GM12878 (cell line): ENCODE measurements around the gene NXF3. TPM values are rescaled to one million over a fixed set of nuclear protein-coding genes. Genes with fewer than 3 reads are reported as not detected.

Source experiments
- ATAC-seq: fragments of 200-7000 bp; cut with Tn5 transposase; 3 replicates; pipeline ENCODE4 v1.9.1; 2020; ENCODE audit warnings: mild to moderate bottlenecking, moderate library complexity
- BruUV-seq: library from RNA; stranded (reverse); fragments of 400-500 nt; replicated peaks from 2 replicates; lab custom pipeline; 2021; lab: Mats Ljungman, UMichigan
- CTCF ChIA-PET: fragments of 300-600 bp; sonication (Branson Sonifier 250); formaldehyde crosslinking; extraction: SDS; loops from one replicate; lab custom pipeline; 2021; ENCODE audit warnings: inconsistent platforms; lab: Yijun Ruan, JAX
- POLR2A ChIA-PET: fragments of 350-600 bp; formaldehyde crosslinking; extraction: SDS; loops from one replicate; lab custom pipeline; 2021; ENCODE audit warnings: inconsistent platforms; lab: Charles Lee
- RAD21 ChIA-PET: fragments of 300-600 bp; sonication (Branson Sonifier 250); formaldehyde crosslinking; loops from one replicate; lab custom pipeline; 2023; ENCODE audit warnings: antibody characterized with exemption; ENCODE audit not compliant: unreplicated experiment; lab: Charles Lee
- SMC1A ChIA-PET: fragments of 300-600 bp; sonication (Branson Sonifier 250); formaldehyde crosslinking; loops from one replicate; lab custom pipeline; 2023; ENCODE audit not compliant: unreplicated experiment, uncharacterized antibody; lab: Charles Lee
- DNase-seq: peaks from one replicate; pipeline ENCODE4 v3.0.0-alpha.2; 2011; ENCODE audit warnings: low read depth, low spot score
- FAIRE-seq: peaks from 3 replicates; lab custom pipeline; 2011; peaks lifted over from hg19 to GRCh38; lab: Jason Lieb, UNC
- H2AFZ ChIP-seq: 2 replicates; pipeline ENCODE4 v1.6.0; 2011; ENCODE audit warnings: low read depth, low read length, control low read depth; ENCODE audit not compliant: control insufficient read depth
- H3K27ac ChIP-seq: 2 replicates; pipeline ENCODE4 v1.5.1; 2011; ENCODE audit warnings: control low read depth; ENCODE audit not compliant: control insufficient read depth, insufficient read depth
- H3K27me3 ChIP-seq, 2 experiments: replicated peaks in 1 of 2; 2 replicates each; pipeline versions ENCODE4 v1.6.0 to v1.6.1; 2011; ENCODE audit warnings: low read length in 1 of 2; ENCODE audit not compliant: control insufficient read depth in 2 of 2, insufficient read depth in 2 of 2
- H3K36me3 ChIP-seq, 2 experiments: 2 replicates each; pipeline ENCODE4 v1.5.1; 2011; ENCODE audit warnings: low read length in 1 of 2; ENCODE audit not compliant: control insufficient read depth in 2 of 2, insufficient read depth in 2 of 2
- H3K4me1 ChIP-seq: 2 replicates; pipeline ENCODE4 v1.6.1; 2011; ENCODE audit warnings: mild to moderate bottlenecking, low read length, moderate library complexity, mixed read lengths; ENCODE audit not compliant: control insufficient read depth, insufficient read depth
- H3K4me2 ChIP-seq: 2 replicates; pipeline ENCODE4 v1.6.0; 2011; ENCODE audit warnings: control low read depth; ENCODE audit not compliant: control insufficient read depth, insufficient read depth
- H3K4me3 ChIP-seq: fragments of 200-600 bp; sonication (generic); 2 replicates; pipeline ENCODE4 v1.5.1; 2016
- H3K79me2 ChIP-seq: 2 replicates; pipeline ENCODE4 v1.6.0; 2011; ENCODE audit warnings: low read length; ENCODE audit not compliant: control insufficient read depth, insufficient read depth
- H3K9ac ChIP-seq: 2 replicates; pipeline ENCODE4 v1.8.0; 2011; ENCODE audit warnings: low read length, control low read depth, mixed read lengths; ENCODE audit not compliant: control insufficient read depth, insufficient read depth
- H3K9me3 ChIP-seq: replicated peaks from 3 replicates; pipeline ENCODE4 v1.5.1; 2011; ENCODE audit warnings: mild to moderate bottlenecking, low read length; ENCODE audit not compliant: control insufficient read depth, insufficient read depth
- H4K20me1 ChIP-seq: 2 replicates; pipeline ENCODE4 v1.6.0; 2011; ENCODE audit not compliant: control insufficient read depth, insufficient read depth
- CBFB ChIP-seq: IDR thresholded peaks from 2 replicates; pipeline ENCODE4 v1.6.1; 2016; ENCODE audit warnings: antibody characterized with exemption, low read depth
- CEBPB ChIP-seq, 2 experiments: fragments of 150-350 bp in 1 of 2; IDR thresholded peaks; 2 replicates each; pipeline ENCODE4 v1.6.1; 2012 to 2014; ENCODE audit warnings: low read depth in 2 of 2, low read length in 2 of 2, borderline replicate concordance in 1 of 2, inconsistent platforms in 1 of 2
- EP300 ChIP-seq, 2 experiments: fragments of 150-350 bp in 1 of 2; IDR thresholded peaks; 2 replicates each; pipeline ENCODE4 v1.6.1; 2011 to 2012; ENCODE audit warnings: low read depth in 2 of 2, low read length in 2 of 2, borderline replicate concordance in 1 of 2, improper control_type of control experiment in 1 of 2, inconsistent platforms in 1 of 2; ENCODE audit not compliant: control insufficient read depth in 1 of 2
- GATAD2B ChIP-seq: fragments of 450-650 bp; conservative IDR thresholded peaks from 2 replicates; pipeline ENCODE4 v1.6.1; 2017; ENCODE audit warnings: low read depth, mild to moderate bottlenecking, moderate library complexity
- JUNB ChIP-seq: IDR thresholded peaks from 2 replicates; pipeline ENCODE4 v1.6.1; 2016; ENCODE audit warnings: antibody characterized with exemption, mild to moderate bottlenecking
- NKRF ChIP-seq: fragments of 450-650 bp; conservative IDR thresholded peaks from 2 replicates; pipeline ENCODE4 v1.6.1; 2017; ENCODE audit warnings: mild to moderate bottlenecking, moderate library complexity
- PML ChIP-seq: IDR thresholded peaks from 2 replicates; pipeline ENCODE4 v1.6.1; 2012; ENCODE audit warnings: low read length, inconsistent platforms
- SIX5 ChIP-seq: IDR thresholded peaks from 2 replicates; pipeline ENCODE4 v1.6.1; 2011; ENCODE audit warnings: mild to moderate bottlenecking, low read depth, low read length, moderate library complexity; ENCODE audit not compliant: severe bottlenecking
- USF1 ChIP-seq: IDR thresholded peaks from 2 replicates; pipeline ENCODE4 v1.6.1; 2011; ENCODE audit warnings: borderline replicate concordance, low read depth, mild to moderate bottlenecking, moderate library complexity, mixed read lengths, low read length; ENCODE audit not compliant: insufficient read depth; ENCODE audit errors: extremely low read length
- WRNIP1 ChIP-seq: IDR thresholded peaks from 2 replicates; pipeline ENCODE4 v1.6.1; 2011; ENCODE audit warnings: low read depth, low read length, improper control_type of control experiment, borderline replicate concordance
- ZSCAN29 ChIP-seq: fragments of 450-650 bp; IDR thresholded peaks from 2 replicates; pipeline ENCODE4 v1.6.1; 2017; ENCODE audit warnings: mild to moderate bottlenecking, moderate library complexity
- WGBS: methylation state at CpG from one replicate; pipeline ENCODE4 v1.1.6; 2016; ENCODE audit warnings: low lambda C conversion rate; ENCODE audit not compliant: insufficient replicate concordance, insufficient coverage; ENCODE audit errors: missing lambda C conversion rate; 5-methylcytosine and 5-hydroxymethylcytosine counted together
- in situ Hi-C: fragments of 300-500 bp; cut with MboI; formaldehyde crosslinking; loops from 9 replicates; pipeline ENCODE4 v1.14.3; 2018; ENCODE audit warnings: mixed read lengths
- intact Hi-C: fragments of 100-400 bp; cut with micrococcal nuclease; formaldehyde crosslinking; loops from one replicate; pipeline ENCODE4 v1.14.2; 2022; ENCODE audit not compliant: unreplicated experiment
- polyA plus RNA-seq, 11 experiments: library from polyadenylated mRNA; depleted of rRNA in 4 of 11; unstranded in 6 of 11; stranded (reverse) in 5 of 11; fragments of >200 nt; fragmentation: Nextera tagmentation in 4 of 11; fragmentation: Illumina TruSeq in 1 of 11; extraction: Ambion mirVana in 4 of 11; extraction: Trizol in 1 of 11; gene quantifications; 1 replicate in 1 of 11; 2 replicates in 10 of 11; pipeline versions ENCODE4 v1.2.1 to v1.2.3, GENCODE V29; 2011 to 2016; ENCODE audit warnings: inconsistent platforms in 2 of 11, missing spikeins in 2 of 11, low read depth in 1 of 11
- total RNA-seq, 4 experiments: library from RNA; depleted of rRNA in 3 of 4; stranded (reverse); fragments of >200 nt in 3 of 4; fragmentation: Illumina TruSeq in 1 of 4; extraction: Trizol in 1 of 4; gene quantifications; 2 replicates each; pipeline versions ENCODE4 v1.2.1 to v1.2.3, GENCODE V29; 2013 to 2021
- TF ChIP-seq, protein P1 (sequence below): IDR thresholded peaks from 2 replicates; pipeline ENCODE4 v1.6.1; 2011; ENCODE audit warnings: low read depth, mild to moderate bottlenecking, low read length, moderate library complexity, borderline replicate concordance; ENCODE audit errors: extremely low read depth
- TF ChIP-seq, protein P2 (sequence below): fragments of 450-650 bp; IDR thresholded peaks from 2 replicates; pipeline ENCODE4 v1.6.1; 2017; ENCODE audit warnings: mild to moderate bottlenecking, moderate library complexity

The NXF3 gene
- total and polyA plus RNA-seq, 10 of the 15 experiments (the other 5 are each of a cell fraction or from before 2014, with no cell fraction given) = 0.53 to 8.0 TPM; not detected in 8

DNA sequence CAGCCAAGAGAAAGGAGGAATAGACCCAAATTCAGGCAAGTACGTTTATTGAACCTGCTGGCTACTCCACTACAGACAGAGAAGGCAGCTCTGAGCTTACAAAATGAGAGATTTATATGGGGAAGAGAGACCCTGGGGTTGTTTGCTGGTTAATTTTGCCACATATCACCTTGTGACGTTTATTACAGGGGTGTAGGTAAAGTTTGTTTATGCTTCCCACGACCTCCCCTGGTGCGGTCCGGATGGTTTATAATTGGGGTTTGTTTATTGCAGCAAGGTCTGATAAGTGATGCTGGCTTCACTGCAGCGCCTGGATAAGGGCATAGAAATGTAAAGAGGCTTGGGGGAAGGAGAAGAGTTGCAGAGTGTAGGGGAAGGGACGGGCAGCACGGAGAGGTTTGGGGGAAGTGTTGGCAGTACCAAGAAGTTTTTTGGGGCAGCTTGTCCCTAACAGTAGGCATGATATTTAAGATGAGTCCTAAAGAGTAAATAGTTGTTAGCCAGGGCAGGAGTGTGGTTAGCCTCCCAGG lies 41.6 kb downstream of the NXF3 start:
- Histone ChIP-seq H3K27ac (no peak overlapping the region), H3K27me3 (no peaks in the 10 kb centered on the region), H3K4me2 (no peak overlapping the region), H2AFZ (no peak overlapping the region), H3K4me3 (no peak overlapping the region), H3K9me3 (no peaks in the 10 kb centered on the region), H3K79me2 (no peaks in the 10 kb centered on the region), H3K36me3 (no peaks in the 10 kb centered on the region), H3K4me1 (no peaks in the 10 kb centered on the region), H3K9ac (no peak overlapping the region), H4K20me1 (no peaks in the 10 kb centered on the region)
- RAD21 ChIA-PET = interaction anchor here (0.7 kb wide), 1 partner anchor 305 kb away, joined by 3 read pairs; the partner anchor contains the start of gene TCEAL9
- 28% methylated on average over 8 of the region's 8 CpGs for WGBS
- CTCF ChIA-PET = no interaction called here
- FAIRE-seq (no peak), ATAC-seq (no peak), DNase-seq (no peak)
- SMC1A ChIA-PET = interaction anchor here (0.5 kb wide), 1 partner anchor 627 kb away, joined by 3 read pairs; no protein-coding TSS in a partner anchor
- TF ChIP-seq GATAD2B (no peak), NKRF (no peak), ZSCAN29 (no peak), USF1 (no peak), WRNIP1 (no peak), CEBPB (IDR thresholded peaks at IDR 0.05; ENCODE audit: borderline replicate concordance in 1 of 2, low read depth in 2 of 2, low read length in 2 of 2) (no peak), CBFB (no peak), JUNB (no peak), SIX5 (no peak), EP300 (IDR thresholded peaks at IDR 0.05; ENCODE audit: borderline replicate concordance in 1 of 2, control insufficient read depth in 1 of 2, low read depth in 2 of 2, low read length in 2 of 2) (no peak), PML (no peak)
- TF ChIP-seq, protein P1, sequence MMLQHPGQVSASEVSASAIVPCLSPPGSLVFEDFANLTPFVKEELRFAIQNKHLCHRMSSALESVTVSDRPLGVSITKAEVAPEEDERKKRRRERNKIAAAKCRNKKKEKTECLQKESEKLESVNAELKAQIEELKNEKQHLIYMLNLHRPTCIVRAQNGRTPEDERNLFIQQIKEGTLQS = no peak
- TF ChIP-seq, protein P2, sequence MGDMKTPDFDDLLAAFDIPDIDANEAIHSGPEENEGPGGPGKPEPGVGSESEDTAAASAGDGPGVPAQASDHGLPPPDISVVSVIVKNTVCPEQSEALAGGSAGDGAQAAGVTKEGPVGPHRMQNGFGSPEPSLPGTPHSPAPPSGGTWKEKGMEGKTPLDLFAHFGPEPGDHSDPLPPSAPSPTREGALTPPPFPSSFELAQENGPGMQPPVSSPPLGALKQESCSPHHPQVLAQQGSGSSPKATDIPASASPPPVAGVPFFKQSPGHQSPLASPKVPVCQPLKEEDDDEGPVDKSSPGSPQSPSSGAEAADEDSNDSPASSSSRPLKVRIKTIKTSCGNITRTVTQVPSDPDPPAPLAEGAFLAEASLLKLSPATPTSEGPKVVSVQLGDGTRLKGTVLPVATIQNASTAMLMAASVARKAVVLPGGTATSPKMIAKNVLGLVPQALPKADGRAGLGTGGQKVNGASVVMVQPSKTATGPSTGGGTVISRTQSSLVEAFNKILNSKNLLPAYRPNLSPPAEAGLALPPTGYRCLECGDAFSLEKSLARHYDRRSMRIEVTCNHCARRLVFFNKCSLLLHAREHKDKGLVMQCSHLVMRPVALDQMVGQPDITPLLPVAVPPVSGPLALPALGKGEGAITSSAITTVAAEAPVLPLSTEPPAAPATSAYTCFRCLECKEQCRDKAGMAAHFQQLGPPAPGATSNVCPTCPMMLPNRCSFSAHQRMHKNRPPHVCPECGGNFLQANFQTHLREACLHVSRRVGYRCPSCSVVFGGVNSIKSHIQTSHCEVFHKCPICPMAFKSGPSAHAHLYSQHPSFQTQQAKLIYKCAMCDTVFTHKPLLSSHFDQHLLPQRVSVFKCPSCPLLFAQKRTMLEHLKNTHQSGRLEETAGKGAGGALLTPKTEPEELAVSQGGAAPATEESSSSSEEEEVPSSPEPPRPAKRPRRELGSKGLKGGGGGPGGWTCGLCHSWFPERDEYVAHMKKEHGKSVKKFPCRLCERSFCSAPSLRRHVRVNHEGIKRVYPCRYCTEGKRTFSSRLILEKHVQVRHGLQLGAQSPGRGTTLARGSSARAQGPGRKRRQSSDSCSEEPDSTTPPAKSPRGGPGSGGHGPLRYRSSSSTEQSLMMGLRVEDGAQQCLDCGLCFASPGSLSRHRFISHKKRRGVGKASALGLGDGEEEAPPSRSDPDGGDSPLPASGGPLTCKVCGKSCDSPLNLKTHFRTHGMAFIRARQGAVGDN = no peak
- intact Hi-C loops = no loop called here
- in situ Hi-C loops = no loop called here
- POLR2A ChIA-PET = no interaction called here
- BruUV-seq = no TSS peak
